ENCODE data around the gene TMEM171.

DNA sequence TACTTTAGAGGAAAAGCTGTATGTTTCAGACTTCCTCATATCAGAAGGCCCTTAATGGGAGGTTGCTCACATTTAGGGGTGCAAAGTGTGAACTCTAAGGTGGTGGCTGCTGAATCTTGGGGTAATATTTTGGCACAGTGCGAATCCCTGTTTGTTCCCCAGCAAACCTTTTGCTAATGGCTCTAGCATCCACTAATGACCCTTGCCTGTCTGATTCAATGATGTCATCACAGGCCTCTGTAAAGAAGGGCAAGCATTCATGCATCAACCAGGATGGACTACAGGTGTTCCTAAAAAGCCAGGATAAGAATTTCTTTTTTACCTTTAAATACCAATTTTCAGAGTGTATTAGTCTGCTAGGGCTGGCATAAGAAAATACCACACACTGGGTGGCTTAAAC, 20.4 kb downstream of the TMEM171 start:
- TF ChIP-seq, protein P1, sequence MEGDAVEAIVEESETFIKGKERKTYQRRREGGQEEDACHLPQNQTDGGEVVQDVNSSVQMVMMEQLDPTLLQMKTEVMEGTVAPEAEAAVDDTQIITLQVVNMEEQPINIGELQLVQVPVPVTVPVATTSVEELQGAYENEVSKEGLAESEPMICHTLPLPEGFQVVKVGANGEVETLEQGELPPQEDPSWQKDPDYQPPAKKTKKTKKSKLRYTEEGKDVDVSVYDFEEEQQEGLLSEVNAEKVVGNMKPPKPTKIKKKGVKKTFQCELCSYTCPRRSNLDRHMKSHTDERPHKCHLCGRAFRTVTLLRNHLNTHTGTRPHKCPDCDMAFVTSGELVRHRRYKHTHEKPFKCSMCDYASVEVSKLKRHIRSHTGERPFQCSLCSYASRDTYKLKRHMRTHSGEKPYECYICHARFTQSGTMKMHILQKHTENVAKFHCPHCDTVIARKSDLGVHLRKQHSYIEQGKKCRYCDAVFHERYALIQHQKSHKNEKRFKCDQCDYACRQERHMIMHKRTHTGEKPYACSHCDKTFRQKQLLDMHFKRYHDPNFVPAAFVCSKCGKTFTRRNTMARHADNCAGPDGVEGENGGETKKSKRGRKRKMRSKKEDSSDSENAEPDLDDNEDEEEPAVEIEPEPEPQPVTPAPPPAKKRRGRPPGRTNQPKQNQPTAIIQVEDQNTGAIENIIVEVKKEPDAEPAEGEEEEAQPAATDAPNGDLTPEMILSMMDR (IDR thresholded peaks at IDR 0.05; ENCODE audit: low read length): no peak
- no peak for TF ChIP-seq EZH2phosphoT487 (IDR thresholded peaks at IDR 0.05; ENCODE audit: low read length)

Measured in MM.1S (cell line).